SIG-M5 (cell line): ENCODE data around the gene DVL1.
A peak's percentile ranks its signal among the peaks of the same experiment; 100 is the strongest.
"Not testable (repeated sequence)": the region's sequence is repeated elsewhere in the genome, so short reads cannot be mapped to it uniquely, and the experiment has no call there.

Experiments used
- DNase-seq: peaks from one replicate; lab custom pipeline; 2025; lab: John Stamatoyannopoulos, UW

Gene DVL1

DNA sequence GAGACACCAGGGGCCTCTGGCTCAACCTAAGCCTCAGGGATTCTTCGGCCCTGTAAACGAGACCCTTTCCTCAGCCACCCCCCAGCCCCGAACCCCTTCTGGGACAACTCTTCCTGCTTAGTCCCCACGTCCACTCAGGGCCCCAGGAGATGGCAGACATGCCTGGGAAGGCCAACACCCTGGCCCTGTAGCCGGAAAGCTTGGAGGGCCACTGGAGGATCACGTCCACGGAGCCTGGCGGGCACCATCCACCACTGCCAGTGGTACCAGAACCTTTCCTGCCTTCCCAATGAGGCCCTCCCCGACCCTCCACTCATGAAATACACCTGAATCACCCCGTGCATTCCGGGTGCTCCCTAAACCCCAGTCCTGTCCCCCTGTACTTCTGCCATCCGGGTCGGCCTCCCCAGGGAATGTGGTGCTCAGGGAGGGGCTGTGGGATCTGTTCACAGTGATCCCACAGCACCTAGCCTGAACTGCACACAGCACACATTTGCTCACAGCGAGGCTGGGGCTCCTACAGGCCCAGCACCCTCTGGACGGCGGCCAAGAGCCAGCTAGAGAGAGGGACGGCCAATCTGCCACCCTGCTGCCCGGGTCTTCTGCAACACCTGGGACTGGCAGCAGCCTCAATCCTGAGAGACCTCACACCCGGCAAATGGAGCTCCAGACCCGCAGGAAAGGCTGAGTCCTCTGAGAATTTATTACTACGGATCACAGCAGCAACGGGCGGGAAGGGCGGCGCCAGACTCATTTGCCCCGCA is 24.0 kb upstream of the DVL1 start:
- no peak for DNase-seq

DNA sequence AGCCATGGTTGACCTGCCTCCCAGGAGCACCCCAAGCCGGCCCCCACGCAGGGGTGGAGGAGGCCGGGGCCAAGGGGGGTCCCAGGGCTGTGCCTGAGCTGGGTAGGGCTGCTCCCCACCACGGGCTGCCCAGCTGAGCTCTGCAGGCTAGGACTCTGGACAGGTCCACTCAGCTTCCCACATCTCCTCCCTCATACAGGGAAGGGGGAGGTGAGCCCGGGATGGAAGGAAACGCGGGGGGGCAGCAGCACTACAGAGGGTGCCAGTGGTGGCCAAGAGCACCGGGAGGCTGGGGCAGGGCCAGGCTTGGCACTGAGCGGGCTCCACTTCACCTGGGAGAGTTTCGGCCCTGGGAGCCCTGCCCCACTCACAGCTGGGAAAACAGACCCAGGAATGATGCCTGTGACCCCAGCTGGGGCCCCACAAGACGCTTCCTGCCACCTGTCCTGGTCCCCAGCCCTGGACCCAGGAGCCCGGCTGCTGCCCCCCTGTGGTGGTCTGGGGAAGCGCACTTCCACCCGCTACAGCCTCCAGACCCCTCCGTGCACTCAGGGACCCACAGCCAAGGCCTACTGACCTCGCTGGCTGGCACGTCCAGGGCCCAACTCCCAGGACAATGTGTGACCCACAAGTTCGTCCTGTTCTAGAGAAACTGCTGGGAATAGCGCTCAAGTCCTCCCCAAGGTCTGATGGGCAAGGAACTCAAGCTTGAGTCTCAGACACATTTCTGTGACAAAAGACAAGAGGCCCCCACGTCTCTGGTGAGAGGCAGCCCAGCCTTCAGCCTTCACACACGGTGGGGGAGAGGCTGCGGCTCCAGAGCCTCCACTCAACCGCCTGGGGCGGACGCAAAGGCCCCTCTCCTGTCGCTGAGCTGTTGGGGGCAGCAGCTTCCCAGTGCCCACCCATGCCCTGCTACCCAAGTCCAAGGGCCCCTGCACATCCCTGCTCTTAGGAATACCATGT is 22.8 kb upstream of the DVL1 start:
- no peak for DNase-seq

DNA sequence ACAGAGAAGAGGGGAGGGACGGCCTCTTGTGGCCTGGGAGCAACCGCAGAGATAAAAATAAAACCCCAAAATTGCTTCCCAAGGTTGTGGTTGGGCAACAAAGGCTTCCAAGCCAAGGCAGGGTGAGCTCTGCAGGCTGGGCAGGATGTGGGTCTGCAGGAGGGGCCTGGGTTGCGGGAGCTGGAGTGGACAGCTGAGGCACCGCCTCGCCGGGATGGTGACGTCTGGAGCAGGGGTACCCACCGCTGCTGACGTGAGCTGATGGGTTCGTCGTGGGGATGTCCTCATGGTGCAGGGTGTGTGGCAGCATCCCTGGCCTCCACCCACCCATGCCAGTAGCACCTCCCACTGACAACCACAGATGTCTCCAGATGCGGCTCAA is 22.1 kb upstream of the DVL1 start:
- DNase-seq, result peak; percentile 42

DNA sequence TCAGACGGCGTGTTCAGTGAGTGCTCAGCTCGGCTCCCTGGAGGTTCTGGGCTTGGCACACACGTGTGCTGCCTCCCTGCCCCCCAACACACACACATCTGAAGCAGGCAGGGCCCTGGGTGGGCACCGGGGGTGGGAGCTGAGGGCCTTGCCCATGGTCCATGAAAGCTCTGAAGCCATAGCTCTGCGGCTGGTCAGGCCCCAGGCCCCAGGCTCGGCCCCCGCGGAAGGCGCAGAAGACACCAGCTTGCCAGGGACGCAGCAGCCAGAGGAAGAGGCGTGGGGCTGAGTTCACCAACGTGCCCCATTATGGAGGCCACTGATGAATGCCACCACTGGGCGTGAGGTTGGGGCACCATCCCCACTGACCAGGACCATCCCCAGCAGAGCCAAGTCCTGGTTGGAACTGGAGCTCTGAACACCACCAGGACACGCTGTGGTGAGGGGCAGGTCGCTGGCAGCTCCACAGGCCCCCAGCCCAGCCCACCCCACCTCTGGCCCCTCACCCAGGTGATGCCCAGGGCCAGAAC is 21.6 kb upstream of the DVL1 start:
- no peak for DNase-seq

DNA sequence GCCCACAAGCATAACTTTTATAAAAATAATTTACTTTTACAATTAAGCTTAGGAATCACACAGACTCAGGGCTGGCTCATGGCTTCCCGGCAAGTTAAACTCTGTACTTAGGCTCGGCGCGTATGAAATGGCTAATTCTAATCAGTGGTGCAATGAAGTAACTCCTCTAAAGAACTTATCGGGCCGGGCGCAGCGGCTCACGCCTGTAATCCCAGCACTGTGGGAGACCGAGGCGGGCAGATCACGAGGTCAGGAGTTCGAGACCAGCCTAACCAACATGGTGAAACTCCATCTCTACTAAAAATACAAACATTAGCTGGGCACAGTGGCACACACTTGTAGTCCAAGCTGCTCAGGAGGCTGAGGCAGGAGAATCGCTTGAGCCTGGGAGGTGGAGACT is 20.9 kb upstream of the DVL1 start:
- not testable (repeated sequence) for DNase-seq

DNA sequence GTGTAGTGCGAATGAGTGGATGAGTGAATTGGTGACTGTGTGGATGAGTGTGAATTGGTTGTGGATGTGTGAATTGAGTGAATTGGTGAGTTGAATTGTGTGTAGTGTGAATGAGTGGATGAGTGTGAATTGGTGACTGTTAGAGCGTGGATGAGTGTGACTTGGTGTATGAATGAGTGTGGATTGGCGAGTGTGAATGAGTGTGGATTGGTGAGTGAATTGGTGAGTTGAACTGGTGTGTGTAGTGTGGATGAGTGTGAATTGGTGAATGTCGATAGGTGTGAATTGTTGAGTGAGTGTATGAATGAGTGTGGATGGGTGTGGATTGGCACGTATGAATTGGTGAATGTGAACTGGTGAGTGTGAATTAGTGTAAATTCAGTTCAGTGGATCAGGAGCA is 18.1 kb upstream of the DVL1 start:
- no peak for DNase-seq

DNA sequence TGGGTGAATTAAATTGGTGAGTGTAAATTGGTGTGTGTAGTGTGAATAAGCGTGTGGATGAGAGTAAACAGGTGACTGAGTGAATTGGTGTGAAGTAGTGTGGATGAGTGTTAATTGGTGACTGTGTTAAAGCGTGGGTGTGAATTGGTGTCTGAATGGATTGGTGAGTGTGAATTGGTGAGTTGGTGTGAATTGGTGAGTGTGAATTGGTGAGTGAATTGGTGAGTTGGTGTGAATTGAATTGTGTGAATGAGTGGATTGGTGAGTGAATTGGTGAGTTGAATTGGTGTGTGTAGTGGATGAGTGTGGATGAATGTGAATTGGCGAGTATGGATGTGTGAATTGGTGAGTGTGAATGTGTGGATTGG is 17.5 kb upstream of the DVL1 start:
- DNase-seq, result no peak

DNA sequence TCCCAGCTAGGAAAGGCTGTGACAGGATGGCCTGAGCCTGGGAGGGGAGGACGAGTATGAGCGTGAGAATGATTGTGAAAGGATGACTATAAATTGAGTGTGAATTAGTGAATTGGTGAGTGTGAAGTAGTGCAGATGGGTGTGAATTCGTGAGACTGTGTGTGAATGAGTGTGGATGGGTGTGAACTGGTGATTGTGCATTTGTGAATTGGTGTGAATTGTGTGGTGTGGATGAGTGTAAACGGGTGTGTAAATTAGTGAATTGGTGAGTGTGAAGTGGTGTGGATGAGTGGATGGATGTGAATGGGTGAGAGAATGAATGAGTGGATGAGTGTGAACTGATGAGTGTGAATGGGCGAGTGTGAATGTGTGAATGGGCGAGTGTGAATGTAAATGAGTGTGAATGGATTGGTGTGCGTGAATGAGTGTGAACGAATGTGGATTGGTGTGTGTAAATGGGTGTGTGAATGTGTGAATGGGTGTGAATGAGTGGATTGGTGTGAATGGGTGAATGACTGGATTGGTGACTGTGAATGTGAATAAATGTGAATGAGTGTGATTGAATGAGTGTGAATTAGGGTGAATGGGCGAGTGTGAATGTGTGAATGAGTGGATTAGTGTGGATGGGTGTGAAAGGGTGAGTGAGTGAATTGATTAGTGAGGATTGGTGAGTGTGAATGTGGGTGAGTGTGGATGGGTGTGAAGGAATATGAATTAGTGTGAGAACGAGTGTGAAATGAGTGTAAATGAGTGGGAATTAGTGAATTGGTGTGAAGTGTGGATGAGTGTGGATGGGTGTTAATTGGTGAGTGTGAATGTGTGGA is 16.9 kb upstream of the DVL1 start:
- DNase-seq, result no peak

DNA sequence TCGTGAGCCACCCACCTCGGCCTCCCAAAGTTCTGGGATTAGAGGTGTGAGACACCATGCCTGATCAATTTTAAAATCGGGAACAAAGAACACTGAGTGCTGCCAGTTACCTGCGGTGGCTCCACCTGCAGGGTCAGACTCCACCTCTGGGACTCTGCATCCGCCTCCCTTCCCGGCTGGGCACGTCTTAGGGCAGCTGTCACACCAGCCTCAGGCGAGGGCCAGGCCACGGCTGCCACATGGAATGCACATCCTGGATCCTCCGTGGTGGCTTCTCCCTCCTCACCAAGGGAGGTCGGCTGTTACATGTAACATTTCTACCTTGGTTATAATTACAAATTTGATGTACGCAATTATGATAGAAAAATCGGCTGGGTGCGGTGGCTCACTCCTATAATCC is 15.0 kb upstream of the DVL1 start:
- DNase-seq, result no peak

DNA sequence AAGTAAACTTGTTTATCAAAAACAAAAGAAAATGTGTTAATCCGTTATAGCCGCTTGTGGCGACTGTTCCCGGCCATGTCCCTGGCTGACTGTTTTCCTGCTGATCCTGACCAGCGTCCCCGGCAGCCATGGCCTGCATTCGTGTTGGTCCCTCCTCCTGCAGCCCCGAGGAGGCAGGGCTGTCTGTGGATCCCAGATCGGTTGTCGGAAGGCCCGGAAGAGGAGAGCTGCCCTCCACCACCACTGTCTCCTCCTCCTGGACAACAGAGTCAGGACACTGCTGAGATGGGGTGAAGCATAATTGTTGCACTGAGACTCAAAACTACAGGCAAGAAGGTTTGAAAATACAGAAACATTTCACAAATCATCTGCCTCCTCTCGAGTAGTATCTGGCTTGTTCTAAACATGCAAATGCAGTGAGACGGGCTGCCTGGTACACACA is 12.8 kb upstream of the DVL1 start:
- no peak for DNase-seq

DNA sequence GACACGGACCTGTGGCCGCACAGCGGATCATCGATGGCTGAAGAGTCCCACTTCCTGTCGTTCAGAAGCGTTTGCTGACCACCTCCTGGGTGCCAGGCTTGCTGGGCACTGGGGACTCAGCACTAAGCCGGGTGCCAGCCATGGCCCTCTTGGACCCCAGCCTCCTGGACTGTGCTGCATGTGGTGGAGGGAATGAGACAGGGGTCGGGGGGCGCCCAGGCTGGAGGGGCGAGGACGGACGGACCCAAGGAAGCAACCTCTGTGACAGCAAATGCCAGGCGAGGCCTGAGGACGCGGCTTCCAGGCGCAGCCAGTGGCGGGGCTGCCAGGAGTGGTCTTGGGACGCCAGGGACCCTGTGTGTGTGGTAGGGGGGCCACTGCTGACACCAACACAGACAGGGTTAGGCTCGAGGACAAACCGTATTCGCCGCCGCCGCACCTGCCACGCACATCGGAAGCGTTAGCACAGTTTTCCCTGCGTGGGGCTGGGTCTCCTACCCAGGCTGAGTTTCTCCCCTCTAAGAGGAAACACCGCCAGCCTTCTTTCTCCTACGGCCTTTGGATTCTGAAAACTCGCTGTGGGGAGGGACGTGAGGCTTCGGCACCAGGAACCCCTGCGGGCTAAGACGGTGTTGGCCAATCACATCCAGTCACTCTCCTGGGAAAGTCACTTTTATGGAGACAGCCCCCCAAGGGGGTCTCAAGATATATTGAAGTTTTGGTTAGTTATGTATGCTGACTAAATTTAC is 12.2 kb upstream of the DVL1 start:
- no peak for DNase-seq

DNA sequence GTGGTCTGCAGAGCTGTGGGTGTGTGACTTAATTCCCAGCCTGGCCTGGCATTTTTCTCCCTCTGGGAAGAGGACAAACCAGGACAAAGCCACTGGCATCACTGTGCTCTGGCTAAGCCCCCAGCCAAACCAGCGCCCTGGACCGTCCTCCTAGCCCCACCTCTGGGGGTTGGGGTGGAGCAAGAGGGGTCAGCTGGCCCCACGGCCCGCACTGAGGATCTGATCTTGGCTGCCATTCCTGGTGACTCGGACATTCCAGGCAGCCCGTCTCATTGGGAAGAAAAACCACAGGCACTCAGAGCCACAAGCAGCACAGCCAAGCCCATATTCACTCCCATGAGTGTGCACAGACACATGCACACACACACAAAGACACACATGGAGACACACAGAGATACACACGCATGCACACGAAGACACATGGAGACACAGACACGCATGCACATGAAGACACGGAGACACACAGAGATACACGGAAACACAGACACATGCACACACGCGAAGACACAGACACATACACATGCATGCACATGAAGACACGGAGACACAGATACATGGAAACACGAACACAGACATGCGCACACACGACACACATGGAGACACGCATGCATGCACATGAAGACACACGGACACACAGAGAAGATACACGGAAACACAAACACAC is 11.4 kb upstream of the DVL1 start:
- DNase-seq, result no peak

DNA sequence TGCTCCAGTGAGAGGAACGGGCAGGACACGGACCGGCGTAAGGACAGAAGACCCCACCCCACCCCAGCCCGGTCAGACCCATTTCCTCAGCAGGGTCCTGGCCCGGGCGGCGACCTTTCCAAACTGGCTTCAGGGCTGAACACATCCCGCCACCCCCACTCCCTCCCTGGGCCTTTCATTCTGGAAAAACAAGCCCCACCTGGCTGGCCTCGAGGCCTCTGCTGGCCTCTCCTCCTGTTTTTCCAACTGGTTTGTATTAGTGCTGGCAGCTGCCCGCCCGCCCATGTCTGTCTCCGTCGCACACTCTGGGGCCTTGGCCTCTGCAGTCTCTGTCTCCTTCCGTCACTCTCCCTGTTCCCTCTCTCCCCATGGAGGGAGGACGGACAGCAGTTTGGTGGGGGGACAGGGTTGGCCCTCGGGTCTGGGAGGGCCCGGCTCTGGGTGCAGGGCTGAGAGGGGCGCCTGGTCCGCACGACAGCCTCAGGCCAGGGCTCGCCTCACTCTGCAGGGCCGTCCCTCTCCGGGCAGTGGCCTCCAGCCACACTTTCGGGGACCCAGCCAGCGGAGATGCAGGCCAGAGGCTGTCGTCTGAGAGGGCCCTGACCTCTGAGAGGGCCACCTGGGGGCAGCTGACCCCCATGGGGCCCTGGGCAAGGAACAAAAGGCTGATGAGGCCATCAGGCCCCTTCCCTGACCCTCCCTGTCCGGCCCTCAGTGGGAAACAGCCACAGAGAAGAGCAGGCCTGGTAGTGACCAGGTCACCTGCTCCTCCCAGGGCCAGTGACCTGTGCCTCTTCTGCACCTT is 10.6 kb upstream of the DVL1 start:
- no peak for DNase-seq

DNA sequence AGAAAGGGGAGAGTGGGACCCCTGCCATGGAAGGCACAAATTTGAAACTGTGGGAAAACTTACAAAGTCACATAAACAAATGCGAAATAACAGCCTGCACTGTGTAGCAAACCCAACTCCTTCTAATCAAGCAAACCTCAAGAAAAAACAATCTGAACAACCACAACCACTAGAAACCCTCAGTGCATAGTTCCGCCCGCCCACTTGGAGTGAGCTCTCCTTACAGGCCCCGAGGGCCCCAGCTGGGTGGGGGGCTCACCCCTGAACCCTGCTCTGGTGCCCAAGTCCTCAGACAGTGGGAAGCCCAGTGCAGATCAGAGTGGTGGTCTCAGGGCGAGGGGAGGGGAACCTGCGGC is 10.1 kb upstream of the DVL1 start:
- no peak for DNase-seq

DNA sequence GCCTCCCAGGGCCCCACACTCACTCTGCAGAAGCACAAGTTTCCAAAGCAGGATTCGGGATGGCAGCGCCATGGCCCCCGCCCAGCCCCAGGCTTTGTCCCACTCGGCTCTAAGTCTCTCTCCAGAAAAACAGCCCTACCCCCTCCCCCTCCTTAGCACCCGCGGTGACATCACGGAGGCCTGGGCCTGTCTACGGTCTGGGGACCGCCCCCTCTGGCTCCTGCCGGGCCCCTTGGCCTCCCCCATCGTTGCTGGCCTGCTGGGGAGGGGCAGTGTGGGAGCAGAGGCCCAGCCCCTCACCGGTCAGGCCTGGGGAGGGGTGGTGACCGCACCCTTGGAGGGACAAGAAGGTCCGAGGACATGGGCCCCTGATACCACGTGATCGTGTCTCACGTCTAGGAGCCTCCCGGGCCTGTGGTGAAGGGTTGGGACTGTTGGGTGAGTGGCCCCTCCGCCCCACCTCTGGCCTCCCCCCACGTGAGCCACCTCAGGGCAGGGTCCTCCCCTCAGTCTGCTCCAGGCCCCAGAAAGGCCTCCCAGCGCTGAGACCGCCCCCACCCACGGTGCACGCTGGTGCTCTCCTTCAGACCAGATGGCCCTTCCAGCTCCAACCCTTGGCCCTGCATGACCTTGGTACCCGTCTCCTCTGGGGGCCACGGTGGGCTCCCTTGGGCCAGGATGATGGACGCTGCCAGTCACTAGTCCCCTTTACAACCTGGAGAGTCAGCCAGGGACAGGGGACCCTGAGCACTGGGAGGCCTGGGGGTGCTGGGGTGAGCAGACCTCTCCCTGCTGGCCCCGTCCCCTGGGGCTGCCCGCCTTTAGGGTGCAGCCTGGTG is 9.4 kb upstream of the DVL1 start, which contains the start of gene MXRA8:
Gene MXRA8 (minus strand): TSS at position 123 of the 839 bp plus-strand sequence. CDS start 51 bp downstream, at position 72.
- DNase-seq, result no peak

DNA sequence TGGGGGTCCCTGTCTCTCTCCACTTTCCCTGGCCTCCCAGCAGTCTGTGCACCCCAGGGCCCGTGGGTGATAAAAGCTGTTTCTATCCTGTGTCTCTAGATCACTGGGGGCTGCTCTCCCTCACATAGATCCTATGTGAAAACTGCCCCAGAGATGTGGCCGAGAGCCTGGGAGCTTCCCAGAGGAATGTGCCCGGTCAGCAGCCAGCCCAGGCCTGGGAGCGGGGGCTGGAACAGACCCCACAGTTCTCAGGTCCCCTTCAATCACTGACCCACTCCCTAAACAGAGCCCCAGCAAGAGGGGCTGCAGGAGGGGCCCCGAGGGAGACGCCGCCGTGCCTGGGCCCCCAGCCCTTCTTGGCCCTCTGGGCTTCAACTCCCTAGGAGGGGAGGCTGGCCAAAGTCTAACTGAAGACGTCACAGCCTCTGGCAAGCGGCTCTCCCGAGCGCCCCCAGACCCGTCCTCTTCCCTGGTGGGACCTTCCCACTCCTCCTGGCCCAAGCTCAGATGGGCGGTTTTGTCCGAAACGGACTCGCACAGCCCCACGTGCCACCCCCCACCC is 8.7 kb upstream of the DVL1 start:
- DNase-seq, result no peak

DNA sequence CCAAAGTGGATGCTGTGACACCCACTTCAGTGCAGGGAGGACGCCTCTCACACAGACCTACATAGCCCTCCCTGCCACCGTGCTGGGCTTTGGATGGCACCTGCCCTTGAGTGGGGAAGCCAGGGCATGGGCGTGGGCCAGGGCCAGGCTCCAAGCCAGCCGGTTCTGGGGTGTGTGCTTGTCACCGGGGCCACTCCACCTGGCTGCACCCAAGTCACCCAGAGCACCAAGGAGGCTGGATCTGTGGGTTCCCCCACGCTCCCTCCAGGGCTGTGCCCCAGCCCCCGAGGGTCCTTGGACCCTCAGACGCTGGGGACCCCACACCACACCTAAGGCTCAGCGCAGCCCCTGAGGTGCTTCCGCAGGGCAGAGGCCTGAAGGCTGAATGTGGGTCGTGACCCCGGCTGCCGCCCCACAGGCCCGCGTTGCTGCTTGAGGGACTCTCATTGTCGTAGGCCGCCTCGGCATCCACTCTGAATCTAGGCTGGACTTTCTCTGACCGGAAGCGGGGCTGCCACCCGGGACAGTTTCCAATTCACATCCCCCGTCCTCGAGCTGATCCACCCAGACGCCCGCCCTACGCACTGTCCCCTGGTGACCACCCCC is 7.7 kb upstream of the DVL1 start:
- DNase-seq, result no peak

DNA sequence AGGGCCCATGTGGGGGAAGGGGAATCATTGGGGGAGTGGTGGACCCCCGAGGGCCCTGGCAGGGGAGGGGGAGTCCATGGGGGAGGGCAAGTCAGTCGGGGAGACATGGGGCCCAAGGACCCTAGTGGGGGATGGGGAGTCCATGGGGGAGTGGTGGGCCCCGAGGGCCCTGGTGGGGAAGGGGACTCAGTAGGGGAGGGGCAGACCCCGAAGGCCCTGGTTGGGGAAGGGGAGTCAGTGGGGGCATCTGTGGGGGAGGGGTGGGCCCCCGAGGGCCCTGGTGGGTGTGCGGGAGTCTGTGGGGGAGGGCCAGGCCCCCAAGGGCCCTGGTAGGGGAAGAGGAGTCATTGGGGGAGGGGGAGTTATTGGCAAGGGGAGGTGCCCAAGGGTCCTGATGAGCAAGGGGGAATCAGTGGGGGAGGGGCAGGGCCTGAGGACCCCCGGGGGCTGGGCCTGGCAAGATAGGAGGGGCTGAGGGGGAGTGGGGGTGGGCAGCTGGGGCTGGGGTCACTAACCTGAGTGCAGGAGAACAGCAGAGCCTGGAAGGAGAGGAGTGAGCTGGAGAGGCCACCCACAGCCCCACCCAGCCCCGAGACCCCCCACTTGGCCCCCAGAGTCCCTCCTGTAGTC is 7.1 kb upstream of the DVL1 start:
- no peak for DNase-seq
